ENCODE data around the gene ATOH8.

Gene ATOH8

GRCh38 chr2:85767803-85768665, 14.2 kb downstream of the ATOH8 start:
- H3K9ac ChIP-seq = no peak overlapping the region
- H3K4me1 ChIP-seq = peaks cover 5 to 32% (median 20%) of the 10 kb centered on the region in 10 experiments; a peak in 19 of 20 replicates
- H3K27ac ChIP-seq = no peak overlapping the region
- H3K36me3 ChIP-seq = no peaks in the 10 kb centered on the region
- H3K9me3 ChIP-seq (replicated peaks in 1 of 11) = no peaks in the 10 kb centered on the region
- TF ChIP-seq Cebpa-rat (IDR thresholded peaks at IDR 0.05) = no peak
- H3K4me3 ChIP-seq = no peak overlapping the region
- H3K4me2 ChIP-seq = peak overlapping the region in 7 of 11 experiments; percentile 27 to 56 (median 42); a peak in 12 of 22 replicates
- peaks cover 0 to 5% (median 0%) of the 10 kb centered on the region in 11 experiments; a peak in 2 of 22 replicates for H4K20me1 ChIP-seq
- peaks cover 16 to 27% (median 21%) of the 10 kb centered on the region in 11 experiments; a peak in 20 of 22 replicates for H3K27me3 ChIP-seq

- Histone ChIP-seq H3K36me3 (no peaks in the 10 kb centered on the region), H4K20me1 (peaks cover 0 to 7% (median 0%) of the 10 kb centered on the region in 11 experiments; a peak in 2 of 22 replicates), H3K27ac (no peak overlapping the region), H3K4me2 (peak overlapping the region in 7 of 11 experiments; percentile 27 to 56 (median 42); a peak in 12 of 22 replicates), H3K27me3 (peaks cover 21 to 34% (median 28%) of the 10 kb centered on the region in 11 experiments; a peak in 20 of 22 replicates), H3K9ac (no peak overlapping the region), H3K9me3 (replicated peaks in 1 of 11) (no peaks in the 10 kb centered on the region), H3K4me3 (no peak overlapping the region), H3K4me1 (peaks cover 5 to 27% (median 15%) of the 10 kb centered on the region in 10 experiments; a peak in 19 of 20 replicates)
- TF ChIP-seq Cebpa-rat (IDR thresholded peaks at IDR 0.05) = no peak
Measured at GRCh38 chr2:85768713-85769112, 14.9 kb downstream of the ATOH8 start.

- peaks cover 0 to 10% (median 0%) of the 10 kb centered on the region in 11 experiments; a peak in 3 of 22 replicates for H4K20me1 ChIP-seq
- H3K9me3 ChIP-seq (replicated peaks in 1 of 11) = no peaks in the 10 kb centered on the region
- no peak overlapping the region for H3K4me3 ChIP-seq
- H3K27me3 ChIP-seq = peaks cover 21 to 41% (median 33%) of the 10 kb centered on the region in 11 experiments; a peak in 20 of 22 replicates
- peaks cover 5 to 24% (median 13%) of the 10 kb centered on the region in 10 experiments; a peak in 19 of 20 replicates for H3K4me1 ChIP-seq
- no peak overlapping the region for H3K9ac ChIP-seq
- H3K4me2 ChIP-seq = peak overlapping the region in 3 of 11 experiments; percentile 36 to 56 (median 43); a peak in 4 of 22 replicates
- no peak for TF ChIP-seq Cebpa-rat (IDR thresholded peaks at IDR 0.05)
- H3K27ac ChIP-seq = no peak overlapping the region
- H3K36me3 ChIP-seq = no peaks in the 10 kb centered on the region
Measured at GRCh38 chr2:85769236-85769982, 15.6 kb downstream of the ATOH8 start.

- Histone ChIP-seq H3K9me3 (replicated peaks in 1 of 11) (no peaks in the 10 kb centered on the region), H3K9ac (no peak overlapping the region), H3K4me3 (no peak overlapping the region), H3K27me3 (peaks cover 21 to 42% (median 33%) of the 10 kb centered on the region in 11 experiments; a peak in 20 of 22 replicates), H3K27ac (no peak overlapping the region), H4K20me1 (peaks cover 0 to 7% (median 0%) of the 10 kb centered on the region in 11 experiments; a peak in 2 of 22 replicates), H3K4me2 (no peak overlapping the region), H3K4me1 (peaks cover 5 to 24% (median 13%) of the 10 kb centered on the region in 10 experiments; a peak in 19 of 20 replicates), H3K36me3 (no peaks in the 10 kb centered on the region)
- TF ChIP-seq Cebpa-rat (IDR thresholded peaks at IDR 0.05) = no peak
Measured at GRCh38 chr2:85769983-85770362, 16.2 kb downstream of the ATOH8 start.

GRCh38 chr2:85770369-85770768, 16.6 kb downstream of the ATOH8 start:
- Histone ChIP-seq H3K9ac (no peak overlapping the region), H3K4me1 (peaks cover 5 to 21% (median 13%) of the 10 kb centered on the region in 10 experiments; a peak in 19 of 20 replicates), H4K20me1 (peaks cover 0 to 5% (median 0%) of the 10 kb centered on the region in 11 experiments; a peak in 2 of 22 replicates), H3K36me3 (no peaks in the 10 kb centered on the region), H3K4me2 (no peak overlapping the region), H3K27ac (no peak overlapping the region), H3K9me3 (replicated peaks in 1 of 11) (no peaks in the 10 kb centered on the region), H3K4me3 (no peak overlapping the region), H3K27me3 (peaks cover 21 to 38% (median 33%) of the 10 kb centered on the region in 11 experiments; a peak in 20 of 22 replicates)
- TF ChIP-seq Cebpa-rat (IDR thresholded peaks at IDR 0.05) = no peak

GRCh38 chr2:85770786-85771409, 17.1 kb downstream of the ATOH8 start:
- peaks cover 0 to 5% (median 0%) of the 10 kb centered on the region in 11 experiments; a peak in 2 of 22 replicates for H4K20me1 ChIP-seq
- no peak for TF ChIP-seq Cebpa-rat (IDR thresholded peaks at IDR 0.05)
- peaks cover 5 to 20% (median 13%) of the 10 kb centered on the region in 10 experiments; a peak in 19 of 20 replicates for H3K4me1 ChIP-seq
- peaks cover 21 to 38% (median 33%) of the 10 kb centered on the region in 11 experiments; a peak in 20 of 22 replicates for H3K27me3 ChIP-seq
- no peaks in the 10 kb centered on the region for H3K36me3 ChIP-seq
- no peaks in the 10 kb centered on the region for H3K9me3 ChIP-seq (replicated peaks in 1 of 11)
- H3K4me3 ChIP-seq = no peak overlapping the region
- H3K27ac ChIP-seq = no peak overlapping the region
- H3K9ac ChIP-seq = no peak overlapping the region
- no peak overlapping the region for H3K4me2 ChIP-seq

- H3K4me2 ChIP-seq = no peak overlapping the region
- H3K4me1 ChIP-seq = peaks cover 0 to 16% (median 10%) of the 10 kb centered on the region in 10 experiments; a peak in 17 of 20 replicates
- no peaks in the 10 kb centered on the region for H3K36me3 ChIP-seq
- H3K9ac ChIP-seq = no peak overlapping the region
- no peaks in the 10 kb centered on the region for H3K9me3 ChIP-seq (replicated peaks in 1 of 11)
- no peak for TF ChIP-seq Cebpa-rat (IDR thresholded peaks at IDR 0.05)
- no peak overlapping the region for H3K27ac ChIP-seq
- peaks cover 21 to 38% (median 33%) of the 10 kb centered on the region in 11 experiments; a peak in 20 of 22 replicates for H3K27me3 ChIP-seq
- H3K4me3 ChIP-seq = no peak overlapping the region
- H4K20me1 ChIP-seq = peaks cover 0 to 5% (median 0%) of the 10 kb centered on the region in 11 experiments; a peak in 2 of 22 replicates
Measured at GRCh38 chr2:85771486-85771885, 17.7 kb downstream of the ATOH8 start.

- H3K9me3 ChIP-seq (replicated peaks in 1 of 11) = no peaks in the 10 kb centered on the region
- peaks cover 0 to 5% (median 0%) of the 10 kb centered on the region in 11 experiments; a peak in 2 of 22 replicates for H4K20me1 ChIP-seq
- no peak overlapping the region for H3K27ac ChIP-seq
- peaks cover 0 to 13% (median 9%) of the 10 kb centered on the region in 10 experiments; a peak in 14 of 20 replicates for H3K4me1 ChIP-seq
- no peaks in the 10 kb centered on the region for H3K36me3 ChIP-seq
- no peak for TF ChIP-seq Cebpa-rat (IDR thresholded peaks at IDR 0.05)
- H3K9ac ChIP-seq = no peak overlapping the region
- H3K4me3 ChIP-seq = no peak overlapping the region
- H3K27me3 ChIP-seq = peaks cover 21 to 38% (median 33%) of the 10 kb centered on the region in 11 experiments; a peak in 20 of 22 replicates
- no peak overlapping the region; a peak in 1 of 22 replicates for H3K4me2 ChIP-seq
Measured at GRCh38 chr2:85772019-85772745, 18.4 kb downstream of the ATOH8 start.

Measured in BLaER1 treated with 17β-estradiol and CSF1 and Interleukin-3, amounts not matched to agents 10 nM and 100 nM (cell line).